Stimulated activated CD8-positive, alpha-beta memory T cell treated with anti-CD3 and anti-CD28 coated beads, Interleukin-15, amount 100 ng/mL, for 24 hours (primary cell): ENCODE results near the gene HSD17B4.
"Not testable (repeated sequence)": the region's sequence is repeated elsewhere in the genome, so short reads cannot be mapped to it uniquely, and the experiment has no call there.

Source experiments
- DNase-seq: peaks from one replicate; pipeline ENCODE4 v3.0.0-alpha.2; 2020; ENCODE audit warnings: low read depth

Gene HSD17B4

GRCh38 chr5:119435436-119436132, 16.7 kb upstream of the HSD17B4 start:
- DNase-seq, result peak; percentile 43

- DNase-seq, result not testable (repeated sequence)
Measured at GRCh38 chr5:119437785-119438586, 14.3 kb upstream of the HSD17B4 start.

- DNase-seq, result not testable (repeated sequence)
Measured at GRCh38 chr5:119438587-119438917, 13.7 kb upstream of the HSD17B4 start.

- DNase-seq, result no peak
Measured at GRCh38 chr5:119439140-119439631, 13.1 kb upstream of the HSD17B4 start.

- not testable (repeated sequence) for DNase-seq
Measured at GRCh38 chr5:119439632-119440031, 12.7 kb upstream of the HSD17B4 start.

- DNase-seq, result not testable (repeated sequence)
Measured at GRCh38 chr5:119444643-119445042, 7.7 kb upstream of the HSD17B4 start.

GRCh38 chr5:119445544-119445943, 6.8 kb upstream of the HSD17B4 start:
- DNase-seq, result no peak

GRCh38 chr5:119449882-119450281, 2.4 kb upstream of the HSD17B4 start:
- DNase-seq, result no peak

GRCh38 chr5:119450627-119451026, 1.7 kb upstream of the HSD17B4 start:
- DNase-seq, result not testable (repeated sequence)

GRCh38 chr5:119451561-119451960, 736 bp upstream of the HSD17B4 start:
- DNase-seq, result no peak

- no peak for DNase-seq
Measured at GRCh38 chr5:119452060-119452372, 281 bp upstream of the HSD17B4 start.

- no peak for DNase-seq
Measured at GRCh38 chr5:119453040-119453373, 710 bp downstream of the HSD17B4 start.

GRCh38 chr5:119454171-119454570, 1.9 kb downstream of the HSD17B4 start:
- no peak for DNase-seq

- DNase-seq, result no peak
Measured at GRCh38 chr5:119458911-119459632, 6.8 kb downstream of the HSD17B4 start.

GRCh38 chr5:119465640-119466039, 13.3 kb downstream of the HSD17B4 start:
- DNase-seq, result no peak

- DNase-seq, result no peak
Measured at GRCh38 chr5:119468286-119468685, 16.0 kb downstream of the HSD17B4 start.

GRCh38 chr5:119470105-119470763, 17.9 kb downstream of the HSD17B4 start:
- no peak for DNase-seq

- no peak for DNase-seq
Measured at GRCh38 chr5:119470851-119471451, 18.7 kb downstream of the HSD17B4 start.

GRCh38 chr5:119473241-119473640, 20.9 kb downstream of the HSD17B4 start:
- no peak for DNase-seq

GRCh38 chr5:119476341-119476740, 24.0 kb downstream of the HSD17B4 start:
- DNase-seq, result no peak

- no peak for DNase-seq
Measured at GRCh38 chr5:119478781-119479180, 26.5 kb downstream of the HSD17B4 start.

- DNase-seq, result not testable (repeated sequence)
Measured at GRCh38 chr5:119480629-119481028, 28.3 kb downstream of the HSD17B4 start.
